22Rv1 (cell line): ENCODE results near the gene ZRANB2.

Experiments used
- H3K27ac ChIP-seq: fragments of 450-650 bp; 2 replicates; pipeline ENCODE4 v1.5.1; 2017
- CTCF ChIP-seq: fragments of 450-650 bp; IDR thresholded peaks from 2 replicates; pipeline ENCODE4 v1.5.1; 2017; ENCODE audit warnings: mild to moderate bottlenecking
- ZFX ChIP-seq: fragments of 450-650 bp; IDR thresholded peaks from 2 replicates; pipeline ENCODE4 v1.6.1; 2017; ENCODE audit warnings: antibody characterized with exemption, borderline replicate concordance

The ZRANB2 gene

DNA sequence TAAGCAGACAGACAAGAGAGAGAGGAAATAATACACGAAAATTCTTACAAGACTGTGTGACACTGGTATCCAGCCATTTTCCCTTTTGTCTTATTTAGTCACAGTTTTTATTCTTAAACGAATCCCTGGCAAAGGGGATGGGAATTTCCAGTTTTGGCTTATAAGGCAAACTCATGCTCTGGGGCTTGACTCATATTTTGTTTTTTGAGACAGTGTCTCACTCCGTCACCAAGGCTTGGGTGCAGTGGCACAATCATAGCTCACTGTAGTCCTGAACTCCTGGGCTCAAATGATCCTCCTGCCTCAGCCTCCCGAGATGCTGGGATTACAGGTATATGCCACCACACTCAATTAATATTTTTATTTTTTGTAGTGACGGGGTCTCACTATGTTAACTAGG lies 65.1 kb downstream of the ZRANB2 start:
- H3K27ac ChIP-seq, result no peak overlapping the region
- TF ChIP-seq CTCF, result no peak
- no peak for TF ChIP-seq ZFX

DNA sequence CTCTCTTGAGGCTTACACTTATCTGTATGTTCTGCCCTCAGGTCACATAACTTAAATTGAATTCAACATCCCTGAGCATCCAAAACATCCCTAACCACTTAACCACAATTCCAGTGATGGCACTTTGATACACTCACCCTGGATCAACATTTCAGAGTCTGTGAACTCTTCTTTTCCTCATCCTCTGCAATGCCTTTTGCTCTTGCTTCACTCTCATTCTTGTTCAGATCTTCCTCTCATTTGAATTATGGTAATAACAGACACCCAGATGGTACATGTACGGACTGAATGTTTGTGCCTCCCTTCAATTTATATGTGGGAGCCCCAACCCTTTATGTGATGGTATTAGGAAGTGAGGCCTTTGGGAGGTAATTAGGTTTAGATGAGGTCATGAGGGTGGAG lies 66.7 kb downstream of the ZRANB2 start:
- H3K27ac ChIP-seq, result no peak overlapping the region
- TF ChIP-seq CTCF (no peak), ZFX (no peak)
